PFSK-1 (cell line): ENCODE measurements around the gene MFSD6L.

ENCODE experiments used
- FOXP2 ChIP-seq: optimal IDR thresholded peaks from 2 replicates; pipeline ENCODE3; 2011; ENCODE audit warnings: borderline replicate concordance, control low read depth, inconsistent platforms; ENCODE audit not compliant: insufficient read depth; ENCODE audit errors: extremely low read length, extremely low read depth
- POLR2AphosphoS5 ChIP-seq: IDR thresholded peaks from 2 replicates; pipeline ENCODE4 v1.6.1; 2012; ENCODE audit warnings: low read depth, mild to moderate bottlenecking, control low read depth, low read length, moderate library complexity
- SIN3A ChIP-seq: IDR thresholded peaks from 2 replicates; pipeline ENCODE4 v1.6.1; 2012; ENCODE audit warnings: mild to moderate bottlenecking, low read length, moderate library complexity, borderline replicate concordance; ENCODE audit not compliant: insufficient read depth
- TAF1 ChIP-seq: IDR thresholded peaks from 2 replicates; pipeline ENCODE4 v1.6.1; 2012; ENCODE audit warnings: low read length, control low read depth, borderline replicate concordance; ENCODE audit not compliant: insufficient read depth
- TF ChIP-seq, protein P1 (sequence below), 2 experiments: IDR thresholded peaks; 2 replicates each; pipeline versions ENCODE4 v1.6.1 to v1.8.0; 2011 to 2012; ENCODE audit warnings: low read depth in 2 of 2, low read length in 2 of 2, control low read depth in 1 of 2, inconsistent platforms in 1 of 2, mild to moderate bottlenecking in 1 of 2, moderate library complexity in 1 of 2; ENCODE audit not compliant: insufficient read depth in 1 of 2

MFSD6L gene

GRCh38 chr17:8806926-8807550 is 7.9 kb upstream of the MFSD6L start:
- TF ChIP-seq TAF1 (no peak), FOXP2 (no peak), SIN3A (no peak), POLR2AphosphoS5 (no peak)
- TF ChIP-seq, protein P1, sequence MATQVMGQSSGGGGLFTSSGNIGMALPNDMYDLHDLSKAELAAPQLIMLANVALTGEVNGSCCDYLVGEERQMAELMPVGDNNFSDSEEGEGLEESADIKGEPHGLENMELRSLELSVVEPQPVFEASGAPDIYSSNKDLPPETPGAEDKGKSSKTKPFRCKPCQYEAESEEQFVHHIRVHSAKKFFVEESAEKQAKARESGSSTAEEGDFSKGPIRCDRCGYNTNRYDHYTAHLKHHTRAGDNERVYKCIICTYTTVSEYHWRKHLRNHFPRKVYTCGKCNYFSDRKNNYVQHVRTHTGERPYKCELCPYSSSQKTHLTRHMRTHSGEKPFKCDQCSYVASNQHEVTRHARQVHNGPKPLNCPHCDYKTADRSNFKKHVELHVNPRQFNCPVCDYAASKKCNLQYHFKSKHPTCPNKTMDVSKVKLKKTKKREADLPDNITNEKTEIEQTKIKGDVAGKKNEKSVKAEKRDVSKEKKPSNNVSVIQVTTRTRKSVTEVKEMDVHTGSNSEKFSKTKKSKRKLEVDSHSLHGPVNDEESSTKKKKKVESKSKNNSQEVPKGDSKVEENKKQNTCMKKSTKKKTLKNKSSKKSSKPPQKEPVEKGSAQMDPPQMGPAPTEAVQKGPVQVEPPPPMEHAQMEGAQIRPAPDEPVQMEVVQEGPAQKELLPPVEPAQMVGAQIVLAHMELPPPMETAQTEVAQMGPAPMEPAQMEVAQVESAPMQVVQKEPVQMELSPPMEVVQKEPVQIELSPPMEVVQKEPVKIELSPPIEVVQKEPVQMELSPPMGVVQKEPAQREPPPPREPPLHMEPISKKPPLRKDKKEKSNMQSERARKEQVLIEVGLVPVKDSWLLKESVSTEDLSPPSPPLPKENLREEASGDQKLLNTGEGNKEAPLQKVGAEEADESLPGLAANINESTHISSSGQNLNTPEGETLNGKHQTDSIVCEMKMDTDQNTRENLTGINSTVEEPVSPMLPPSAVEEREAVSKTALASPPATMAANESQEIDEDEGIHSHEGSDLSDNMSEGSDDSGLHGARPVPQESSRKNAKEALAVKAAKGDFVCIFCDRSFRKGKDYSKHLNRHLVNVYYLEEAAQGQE (IDR thresholded peaks at IDR 0.05; ENCODE audit: insufficient read depth in 1 of 2, low read depth in 2 of 2, low read length in 2 of 2), result no peak

- no peak for TF ChIP-seq SIN3A
- no peak for TF ChIP-seq FOXP2
- TF ChIP-seq TAF1, result no peak
- TF ChIP-seq, protein P1 (IDR thresholded peaks at IDR 0.05; ENCODE audit: insufficient read depth in 1 of 2, low read depth in 2 of 2, low read length in 2 of 2), result no peak
- no peak for TF ChIP-seq POLR2AphosphoS5
These were observed 7.2 kb upstream of the MFSD6L start for GRCh38 chr17:8806253-8806925.

DNA sequence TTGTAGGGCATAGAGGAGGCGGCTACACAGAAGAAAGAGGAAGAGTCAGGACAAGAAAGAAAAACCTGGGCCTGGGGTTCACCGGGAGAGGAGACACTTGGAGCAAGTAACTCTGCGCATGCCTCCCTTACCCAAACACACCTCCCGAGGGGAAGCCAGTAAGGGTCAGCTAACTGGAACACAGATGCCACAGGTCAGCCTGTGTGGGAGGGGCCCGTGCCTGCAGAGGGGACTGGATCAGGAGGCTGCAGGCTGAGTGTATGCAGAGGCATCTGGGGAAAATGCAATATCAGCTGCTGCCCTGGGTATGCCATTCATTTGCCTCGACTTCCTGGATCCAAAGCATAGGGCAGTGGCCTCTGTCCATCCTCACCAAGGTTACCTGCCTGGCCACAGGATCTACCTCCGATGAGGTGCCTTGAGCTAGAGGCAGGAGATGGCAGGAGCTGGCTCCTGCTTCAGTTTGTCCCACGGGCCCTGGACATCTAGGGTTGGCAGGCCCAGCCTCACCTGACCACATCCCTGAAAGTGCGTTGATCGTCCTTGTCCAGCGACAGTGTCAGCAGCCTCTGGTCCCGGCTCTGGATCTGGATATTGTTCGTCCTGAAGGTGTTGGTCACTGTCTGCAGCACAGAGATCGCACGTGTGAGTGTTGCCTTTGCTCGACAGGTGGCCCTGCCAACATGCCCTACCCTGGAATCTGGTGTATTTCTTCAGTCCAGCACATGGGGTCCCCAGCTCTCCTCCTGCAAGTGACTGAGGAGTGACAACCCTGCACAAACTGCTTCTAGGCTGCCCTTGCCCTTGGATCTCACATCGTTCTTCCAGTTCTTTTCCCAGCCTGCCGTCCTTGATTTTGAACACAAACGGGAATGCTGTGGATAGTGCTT is 4.6 kb upstream of the MFSD6L start:
- TF ChIP-seq, protein P1 (IDR thresholded peaks at IDR 0.05; ENCODE audit: insufficient read depth in 1 of 2, low read depth in 2 of 2, low read length in 2 of 2), result no peak
- no peak for TF ChIP-seq SIN3A
- no peak for TF ChIP-seq TAF1
- TF ChIP-seq FOXP2, result no peak
- no peak for TF ChIP-seq POLR2AphosphoS5

DNA sequence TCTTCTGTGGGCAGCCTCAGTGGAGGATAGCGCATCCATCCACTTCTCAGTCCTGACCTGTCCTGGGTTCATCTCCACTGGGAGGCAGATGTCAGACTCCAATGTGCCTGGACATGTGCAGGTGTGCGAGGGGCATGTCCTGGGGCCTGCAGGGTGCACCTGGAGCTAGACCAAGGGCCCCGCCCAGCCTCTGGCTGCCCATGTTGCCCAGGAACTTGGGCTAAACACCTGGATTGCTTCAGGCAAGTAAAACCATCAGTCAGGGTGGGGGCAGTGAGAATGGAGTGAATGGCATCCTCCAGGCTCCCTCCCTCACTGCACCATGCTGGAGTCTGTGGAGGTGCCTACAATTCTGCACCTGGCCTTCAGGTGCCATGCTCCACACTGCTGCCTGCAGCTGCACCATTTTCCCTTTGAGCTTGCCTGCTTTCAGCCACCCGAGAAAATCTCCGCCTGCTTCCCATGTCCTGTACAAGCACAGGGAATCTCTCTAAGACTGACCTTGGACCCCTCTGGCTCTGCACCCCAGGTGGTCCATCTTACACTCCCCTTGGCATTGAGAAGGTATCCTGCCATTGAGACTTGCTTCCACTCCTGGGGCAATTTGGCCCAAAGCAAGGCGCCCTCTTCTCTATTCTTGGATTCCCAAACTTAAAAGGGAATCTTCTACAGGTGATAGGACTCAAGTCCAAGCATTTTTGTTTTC is 2.1 kb upstream of the MFSD6L start:
- TF ChIP-seq SIN3A, result no peak
- TF ChIP-seq POLR2AphosphoS5, result no peak
- no peak for TF ChIP-seq FOXP2

- no peak for TF ChIP-seq FOXP2
- no peak for TF ChIP-seq TAF1
- TF ChIP-seq SIN3A, result no peak
- TF ChIP-seq, protein P1 (IDR thresholded peaks at IDR 0.05; ENCODE audit: insufficient read depth in 1 of 2, low read depth in 2 of 2, low read length in 2 of 2), result no peak
- no peak for TF ChIP-seq POLR2AphosphoS5
These were observed 1.5 kb upstream of the MFSD6L start for GRCh38 chr17:8800656-8801055.
